HG03378 (cell line): ENCODE measurements around the gene SHISA9.

Experiments used
- ATAC-seq: cut with Tn5 transposase; IDR thresholded peaks from one replicate; pipeline ENCODE4 v1.9.1; 2021; ENCODE audit warnings: mild to moderate bottlenecking, moderate library complexity; ENCODE audit not compliant: unreplicated experiment

Gene SHISA9

DNA sequence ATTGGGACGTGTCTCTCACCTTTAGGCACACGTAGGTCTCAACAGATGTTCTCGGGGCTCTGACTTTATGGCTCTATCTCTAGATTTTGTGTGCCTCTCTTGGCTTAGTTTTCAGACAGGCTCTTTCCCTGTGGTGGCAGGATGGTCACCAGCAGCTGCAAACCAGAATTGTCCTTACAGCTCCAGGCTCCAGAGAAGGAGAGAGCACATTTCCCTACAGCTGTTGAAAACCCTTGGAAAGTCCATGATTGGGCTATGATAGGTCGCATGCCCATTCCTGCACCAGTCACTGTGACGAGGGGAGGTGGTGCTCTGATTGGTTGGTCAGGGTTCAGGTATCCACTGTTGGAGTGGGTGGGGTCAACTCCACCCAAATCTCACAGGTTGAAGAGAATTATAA, 41.5 kb downstream of the SHISA9 start:
- ATAC-seq = no peak

GRCh38 chr16:12944300-12944699, 42.9 kb downstream of the SHISA9 start:
- no peak for ATAC-seq

GRCh38 chr16:12951392-12951791, 50.0 kb downstream of the SHISA9 start:
- ATAC-seq = no peak

DNA sequence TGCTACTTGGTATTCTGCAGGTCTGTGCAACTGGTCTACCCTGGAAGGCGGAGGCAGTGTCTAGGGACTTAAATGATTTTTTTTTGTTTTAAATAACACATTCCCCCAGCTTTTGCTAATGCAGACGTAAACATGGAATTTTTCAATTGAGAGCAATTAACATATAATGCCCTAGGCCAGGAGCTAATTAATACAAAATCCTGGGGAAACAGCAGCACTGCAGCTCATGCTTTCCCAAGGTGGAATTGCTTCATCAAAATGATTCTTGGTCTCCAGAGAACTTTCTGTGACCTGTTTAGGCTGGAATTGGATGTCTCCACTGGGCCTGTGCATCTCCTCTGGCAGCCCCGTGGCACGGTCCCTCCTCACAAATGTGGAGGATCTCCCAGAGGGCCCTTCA, 50.6 kb downstream of the SHISA9 start:
- no peak for ATAC-seq

GRCh38 chr16:12958366-12958765, 57.0 kb downstream of the SHISA9 start:
- ATAC-seq = no peak

DNA sequence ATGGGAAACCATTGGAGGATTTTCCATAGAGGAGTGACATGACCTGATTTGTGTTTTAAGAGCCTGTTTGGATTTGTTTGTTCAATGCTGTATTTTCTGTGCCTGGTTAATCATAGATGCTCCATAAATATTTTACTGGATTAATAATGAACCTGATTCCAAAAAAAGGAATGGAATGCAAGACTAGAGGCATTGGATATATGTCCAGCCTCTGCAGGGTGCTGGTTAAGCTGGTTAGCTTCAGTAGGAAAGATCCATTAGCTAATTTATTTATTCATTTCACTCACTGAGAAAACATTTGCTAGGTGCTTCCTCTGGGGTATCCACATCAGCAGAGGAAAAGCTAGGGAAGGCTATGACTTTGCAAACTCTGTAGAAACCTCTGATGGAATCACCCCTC, 57.7 kb downstream of the SHISA9 start:
- no peak for ATAC-seq

GRCh38 chr16:12961626-12962025, 60.2 kb downstream of the SHISA9 start:
- no peak for ATAC-seq

- ATAC-seq = no peak
Observed at GRCh38 chr16:12964461-12964860, 63.1 kb downstream of the SHISA9 start.

DNA sequence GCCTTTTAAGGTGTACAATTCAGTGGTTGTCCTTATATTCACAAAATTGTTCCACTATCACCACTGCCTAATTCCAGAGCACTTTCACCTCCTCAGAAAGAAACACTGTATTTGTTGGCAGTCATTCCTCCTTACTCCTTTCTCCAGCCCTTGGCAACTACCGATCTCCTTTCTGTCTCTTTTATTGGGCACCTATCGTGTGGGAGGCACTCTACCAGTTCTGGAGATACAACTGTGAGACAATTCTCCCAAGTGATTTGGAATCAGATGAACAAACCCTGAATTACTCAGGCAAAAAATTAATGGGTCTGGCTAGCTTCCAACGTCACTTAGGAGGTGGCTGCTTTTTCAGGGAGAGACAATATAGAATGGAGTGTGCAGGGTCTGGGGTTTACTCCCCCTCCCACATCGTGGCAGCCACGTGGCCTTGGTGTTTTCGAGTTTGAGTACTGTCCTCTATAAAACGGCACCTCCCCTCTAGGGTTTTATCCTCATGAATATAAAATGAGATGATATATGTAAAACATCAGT, 63.9 kb downstream of the SHISA9 start:
- ATAC-seq = no peak

DNA sequence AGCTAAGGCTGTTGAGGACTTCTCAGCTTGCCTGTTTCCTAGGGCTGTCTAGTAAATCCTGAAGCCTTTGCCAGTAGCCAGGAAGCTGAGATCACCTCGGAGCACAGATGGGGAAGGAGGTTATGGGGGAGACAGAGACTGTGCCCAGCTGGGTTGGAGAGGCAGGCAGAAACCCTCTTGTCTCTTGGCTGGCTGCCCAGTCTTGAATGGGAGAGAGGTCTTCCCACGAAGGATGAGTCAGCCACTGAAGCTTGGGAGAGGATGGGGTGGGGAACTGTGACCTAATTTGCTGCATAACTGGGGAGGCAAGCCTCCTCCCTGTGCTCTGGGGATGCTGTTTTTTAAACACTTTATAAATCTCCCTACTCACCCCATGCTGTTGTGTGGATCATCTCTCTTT, 69.8 kb downstream of the SHISA9 start:
- no peak for ATAC-seq

DNA sequence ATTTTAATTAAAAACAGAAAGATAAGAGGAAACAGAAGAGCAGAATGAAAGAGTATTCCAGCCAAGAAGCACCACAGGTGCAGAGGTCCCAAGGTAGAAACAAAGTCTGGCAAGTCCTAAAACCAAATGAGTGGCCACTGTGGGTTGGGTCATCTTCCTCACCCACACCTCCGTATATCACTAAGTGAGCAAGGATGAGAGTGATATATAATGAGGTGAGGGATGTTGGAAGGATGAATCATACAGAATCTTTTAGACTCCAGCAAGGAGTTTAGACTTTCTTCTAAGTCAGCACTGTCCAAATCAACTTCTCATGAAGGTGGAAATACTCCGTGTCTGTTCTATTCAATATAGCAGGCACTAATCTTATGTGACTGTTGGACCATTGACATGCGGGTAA, 70.8 kb downstream of the SHISA9 start:
- ATAC-seq = no peak

- ATAC-seq = no peak
Observed at GRCh38 chr16:12975766-12976165, 74.4 kb downstream of the SHISA9 start.

- ATAC-seq = no peak
Observed at GRCh38 chr16:12976496-12976895, 75.1 kb downstream of the SHISA9 start.

DNA sequence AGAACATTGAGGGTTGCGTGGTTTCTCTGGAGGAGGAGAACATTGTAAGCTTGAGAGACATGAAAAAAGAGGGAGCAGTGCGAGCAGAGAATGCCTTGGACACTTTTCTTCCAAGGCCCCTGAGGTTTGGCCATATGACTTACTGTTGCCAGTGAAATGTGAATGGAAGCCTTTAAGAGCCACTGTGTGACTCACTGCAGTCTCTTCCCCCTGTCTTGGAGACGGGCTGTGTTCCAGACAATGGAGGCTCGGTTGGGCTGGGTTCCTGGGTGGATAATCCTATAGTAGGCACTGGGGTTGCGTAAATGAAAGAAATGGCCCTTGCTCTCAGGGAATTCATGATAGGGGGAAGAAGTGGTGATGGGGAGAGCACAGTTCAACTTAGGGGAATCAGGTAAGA, 75.5 kb downstream of the SHISA9 start:
- ATAC-seq = no peak

- no peak for ATAC-seq
Observed at GRCh38 chr16:12985516-12985915, 84.1 kb downstream of the SHISA9 start.

- ATAC-seq = no peak
Observed at GRCh38 chr16:12988071-12988470, 86.7 kb downstream of the SHISA9 start.

DNA sequence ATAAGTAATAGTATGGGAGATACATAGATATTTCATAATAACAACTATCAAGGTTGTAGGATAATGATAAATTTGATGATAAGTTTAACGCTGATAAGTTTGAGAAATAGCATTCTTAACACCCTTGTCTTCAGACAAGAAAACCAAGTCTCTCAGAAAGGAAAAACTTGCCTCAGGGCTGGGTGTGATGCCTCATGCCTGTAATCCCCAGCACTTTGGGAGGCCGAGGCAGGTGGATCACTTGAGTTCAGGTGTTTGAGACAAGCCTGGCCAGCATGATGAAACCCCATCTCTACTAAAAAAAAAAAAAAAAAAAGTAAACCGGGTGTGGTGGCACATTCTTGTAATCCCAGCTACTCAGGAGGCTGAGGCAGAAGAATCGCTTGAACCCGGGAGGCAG, 90.7 kb downstream of the SHISA9 start:
- no peak for ATAC-seq

DNA sequence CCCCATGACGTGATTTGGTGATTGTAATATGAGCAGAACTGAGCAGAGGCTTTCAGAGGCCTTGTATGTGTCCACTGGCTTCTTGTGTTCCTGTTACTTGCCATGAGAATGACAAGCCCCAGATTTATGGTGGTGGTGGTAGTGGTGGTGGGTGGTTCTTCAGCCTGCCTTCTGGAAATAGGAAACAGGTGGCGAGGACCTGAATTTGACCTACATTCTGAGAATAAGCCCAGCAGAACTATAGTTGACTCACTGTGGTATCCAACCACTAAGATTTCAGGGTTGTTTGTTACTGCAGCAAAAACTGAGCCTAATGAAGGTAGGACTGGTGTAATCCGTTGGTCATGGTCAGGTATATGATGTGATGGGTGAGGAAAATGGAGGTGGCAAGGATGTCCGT, 93.0 kb downstream of the SHISA9 start:
- ATAC-seq = no peak

DNA sequence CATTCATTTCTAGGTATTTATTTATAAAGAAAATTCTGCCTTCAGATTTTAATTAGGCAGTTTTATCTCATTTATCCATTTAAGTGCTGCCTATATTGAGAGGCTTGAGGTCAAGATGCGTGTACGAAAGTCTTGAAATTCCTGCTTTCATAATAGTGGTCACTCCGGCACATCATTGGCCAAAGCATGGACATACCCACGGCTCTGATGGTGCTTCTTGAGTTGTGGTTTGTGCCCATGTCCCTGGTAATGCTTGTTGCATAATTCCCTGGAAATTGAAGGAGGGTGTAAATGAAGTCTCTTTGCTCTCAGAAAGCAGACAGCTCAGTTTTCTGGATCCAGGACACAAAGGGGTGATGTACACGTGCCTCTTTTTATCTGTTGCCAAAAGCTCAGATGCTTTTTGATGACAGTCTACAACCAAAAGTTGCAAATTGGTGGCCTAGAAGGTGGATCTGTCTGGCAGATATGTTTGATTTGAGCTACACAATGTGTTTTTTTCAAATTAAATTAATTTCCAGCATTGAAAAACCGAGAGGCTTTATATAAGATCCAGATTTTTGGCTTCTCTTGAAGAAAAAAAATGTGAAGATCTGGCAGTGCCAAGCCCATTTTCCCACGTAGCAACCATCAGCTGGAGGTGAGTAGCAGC, 94.4 kb downstream of the SHISA9 start:
- no peak for ATAC-seq

- no peak for ATAC-seq
Observed at GRCh38 chr16:12998361-12999085, 97.1 kb downstream of the SHISA9 start.

- no peak for ATAC-seq
Observed at GRCh38 chr16:12999368-12999767, 98.0 kb downstream of the SHISA9 start.

DNA sequence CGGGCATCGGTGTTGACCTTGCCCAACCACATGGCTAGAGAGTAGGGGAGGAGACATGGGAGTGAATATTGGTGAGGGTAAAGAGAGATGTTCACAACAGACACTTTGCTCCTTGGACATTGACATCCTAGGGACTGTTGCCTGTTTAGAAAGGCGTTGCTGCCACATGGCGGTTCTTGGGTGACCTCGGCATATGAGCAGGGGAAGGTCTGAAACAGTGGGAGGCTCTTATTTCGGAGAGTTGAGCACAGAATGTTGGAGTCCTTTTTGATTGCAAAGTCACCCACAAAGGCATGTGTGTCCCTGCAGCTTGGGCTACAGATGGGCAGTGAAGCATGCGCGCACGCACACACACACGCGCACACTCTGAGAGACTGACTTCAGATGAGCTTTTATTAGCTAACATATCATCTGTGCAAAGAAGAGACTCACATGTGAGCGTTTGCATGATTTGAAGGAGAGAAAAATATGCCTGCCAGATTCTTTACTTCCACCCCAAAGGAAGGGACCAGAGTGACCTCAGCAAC, 104.4 kb downstream of the SHISA9 start:
- no peak for ATAC-seq
